Suprapubic skin (tissue), 4 donors: ENCODE measurements around the gene FBXL20. TPM values are rescaled to one million over a fixed set of nuclear protein-coding genes. Genes with fewer than 3 reads are reported as not detected.
"Not testable (repeated sequence)": the region's sequence is repeated elsewhere in the genome, so short reads cannot be mapped to it uniquely, and the experiment has no call there.

ENCODE experiments used
- DNase-seq, 2 donors: peaks; one replicate each; pipeline ENCODE4 v3.0.0-alpha.2; 2019; ENCODE audit warnings: low spot score in 2 of 2
- H3K27ac ChIP-seq: fragments of 200-600 bp; sonication (generic); one replicate; pipeline ENCODE4 v1.5.1; 2019
- H3K27me3 ChIP-seq: fragments of 200-600 bp; sonication (generic); one replicate; pipeline ENCODE4 v1.5.1; 2019
- H3K36me3 ChIP-seq: fragments of 200-600 bp; sonication (generic); one replicate; pipeline ENCODE4 v1.5.1; 2019
- H3K4me1 ChIP-seq: fragments of 200-600 bp; sonication (generic); one replicate; pipeline ENCODE4 v1.5.1; 2019
- H3K4me3 ChIP-seq: fragments of 200-600 bp; sonication (generic); one replicate; pipeline ENCODE4 v1.5.1; 2019; ENCODE audit warnings: mild to moderate bottlenecking
- H3K9me3 ChIP-seq: fragments of 200-600 bp; sonication (generic); one replicate; pipeline ENCODE4 v1.5.1; 2019
- CTCF ChIP-seq, 2 donors: fragments of 200-600 bp in 1 of 2; fragments of 450-650 bp in 1 of 2; sonication (generic) in 1 of 2; IDR thresholded peaks; one replicate each; pipeline ENCODE4 v1.5.1; 2016 to 2019; ENCODE audit warnings: antibody characterized with exemption in 2 of 2, mild to moderate bottlenecking in 1 of 2, moderate library complexity in 1 of 2
- EP300 ChIP-seq: sonication (generic); formaldehyde crosslinking; IDR thresholded peaks from one replicate; pipeline ENCODE4 v1.6.1; 2017; ENCODE audit warnings: antibody characterized with exemption
- POLR2A ChIP-seq, 2 donors: fragments of 450-650 bp; IDR thresholded peaks; one replicate each; pipeline ENCODE4 v1.6.1; 2017; ENCODE audit warnings: antibody characterized with exemption in 2 of 2, mild to moderate bottlenecking in 2 of 2, moderate library complexity in 2 of 2
- POLR2AphosphoS5 ChIP-seq, 3 donors: sonication (generic); formaldehyde crosslinking; IDR thresholded peaks; one replicate each; pipeline ENCODE4 v1.6.1; 2017; ENCODE audit warnings: antibody characterized with exemption in 3 of 3
- WGBS: methylation state at CpG from one replicate; pipeline ENCODE4 v1.1.5; 2018; 5-methylcytosine and 5-hydroxymethylcytosine counted together
- total RNA-seq, 4 donors: library from RNA; depleted of rRNA; stranded (reverse); fragments of >200 nt; gene quantifications; one replicate each; pipeline ENCODE4 v1.1.0, GENCODE V29; 2016

The FBXL20 gene
- total RNA-seq, 4 donors from 2014 or later: 21.0 to 40.7 (median 26.4) TPM

DNA sequence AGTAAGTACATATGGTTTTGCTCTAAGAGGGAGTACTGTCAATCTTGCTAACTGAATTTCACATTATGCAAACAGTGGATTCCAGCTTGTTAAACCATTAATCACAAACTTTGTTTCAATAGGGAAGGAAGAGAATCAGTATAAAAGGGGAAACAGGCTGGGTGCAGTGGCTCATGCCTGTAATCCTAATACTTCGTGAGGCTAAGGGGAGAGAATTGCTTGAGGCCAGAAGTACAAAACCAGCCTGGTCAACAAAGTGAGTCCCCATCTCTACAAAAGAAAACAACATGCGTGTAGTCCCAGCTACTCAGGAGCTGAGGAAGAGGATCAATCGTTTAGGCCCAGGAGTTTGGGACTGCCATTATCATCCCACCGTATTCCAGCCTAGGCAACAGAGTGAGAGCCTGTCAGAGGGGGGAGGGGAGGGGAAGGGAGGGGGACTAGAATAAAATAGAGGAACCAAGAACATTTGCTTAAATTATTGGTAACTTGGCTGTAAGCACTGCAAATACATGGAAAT is 65.7 kb downstream of the FBXL20 start:
- no peak for DNase-seq
- H3K27me3 ChIP-seq: no peaks in the 10 kb centered on the region
- no peaks in the 10 kb centered on the region for H3K4me1 ChIP-seq
- H3K27ac ChIP-seq: no peak overlapping the region
- H3K36me3 ChIP-seq: peaks cover 4% of the 10 kb centered on the region
- TF ChIP-seq EP300 (no peak), POLR2A (IDR thresholded peaks at IDR 0.05) (no peak), CTCF (IDR thresholded peaks at IDR 0.05) (no peak)
- no peak overlapping the region for H3K4me3 ChIP-seq
- no peaks in the 10 kb centered on the region for H3K9me3 ChIP-seq
- 78% methylated on average over 4 of the region's 4 CpGs for WGBS

- H3K9me3 ChIP-seq, H3K36me3 ChIP-seq, DNase-seq, H3K27me3 ChIP-seq, H3K4me1 ChIP-seq, H3K4me3 ChIP-seq, H3K27ac ChIP-seq: not testable (repeated sequence)
- 97% methylated on average over 5 of the region's 6 CpGs for whole genome bisulfite sequencing
These were observed 67.2 kb downstream of the FBXL20 start for GRCh38 chr17:39334008-39334744.

GRCh38 chr17:39332092-39332491 is 69.3 kb downstream of the FBXL20 start:
- Histone ChIP-seq H3K9me3 (no peaks in the 10 kb centered on the region), H3K36me3 (no peaks in the 10 kb centered on the region), H3K27me3 (no peaks in the 10 kb centered on the region), H3K4me1 (no peaks in the 10 kb centered on the region), H3K4me3 (no peak overlapping the region), H3K27ac (no peak overlapping the region)
- DNase-seq: no peak
- WGBS: 88% methylated on average over 5 of the region's 5 CpGs
- TF ChIP-seq CTCF (IDR thresholded peaks at IDR 0.05) (no peak), POLR2AphosphoS5 (IDR thresholded peaks at IDR 0.05) (no peak)

- Histone ChIP-seq H3K36me3 (no peaks in the 10 kb centered on the region), H3K27me3 (no peaks in the 10 kb centered on the region), H3K9me3 (no peaks in the 10 kb centered on the region), H3K27ac (no peak overlapping the region), H3K4me3 (no peak overlapping the region), H3K4me1 (no peaks in the 10 kb centered on the region)
- 67% methylated on average over 1 of the region's 1 CpG for WGBS
- TF ChIP-seq CTCF (IDR thresholded peaks at IDR 0.05) (no peak), EP300 (no peak), POLR2AphosphoS5 (IDR thresholded peaks at IDR 0.05) (no peak), POLR2A (IDR thresholded peaks at IDR 0.05) (no peak)
- DNase-seq: no peak
These were observed 72.6 kb downstream of the FBXL20 start for GRCh38 chr17:39328815-39329214.

GRCh38 chr17:39327109-39327508 is 74.3 kb downstream of the FBXL20 start:
- no peak for DNase-seq
- no peak for TF ChIP-seq CTCF (IDR thresholded peaks at IDR 0.05)
- no peak for TF ChIP-seq POLR2AphosphoS5 (IDR thresholded peaks at IDR 0.05)
- TF ChIP-seq POLR2A (IDR thresholded peaks at IDR 0.05): no peak
- TF ChIP-seq EP300: no peak

More at GRCh38 chr17:39327109-39327508, 74.3 kb downstream of the FBXL20 start:
- Histone ChIP-seq H3K36me3 (no peaks in the 10 kb centered on the region), H3K9me3 (no peaks in the 10 kb centered on the region), H3K27me3 (no peaks in the 10 kb centered on the region), H3K27ac (no peak overlapping the region), H3K4me1 (no peaks in the 10 kb centered on the region), H3K4me3 (no peak overlapping the region)
- WGBS: 82% methylated on average over 4 of the region's 4 CpGs
